Fibroblast of peridontal ligament (primary cell): Measurements from ENCODE around the gene CCS.
A peak's percentile ranks its signal among the peaks of the same experiment; 100 is the strongest.
"Not testable (repeated sequence)": the region's sequence is repeated elsewhere in the genome, so short reads cannot be mapped to it uniquely, and the experiment has no call there.

Source experiments
- DNase-seq: peaks from one replicate; pipeline ENCODE4 v3.0.0-alpha.2; 2010; ENCODE audit errors: extremely low read depth

The CCS gene

GRCh38 chr11:66591175-66591574, 1.8 kb upstream of the CCS start:
- no peak for DNase-seq

GRCh38 chr11:66593303-66593635, 284 bp downstream of the CCS start:
- DNase-seq = no peak

DNA sequence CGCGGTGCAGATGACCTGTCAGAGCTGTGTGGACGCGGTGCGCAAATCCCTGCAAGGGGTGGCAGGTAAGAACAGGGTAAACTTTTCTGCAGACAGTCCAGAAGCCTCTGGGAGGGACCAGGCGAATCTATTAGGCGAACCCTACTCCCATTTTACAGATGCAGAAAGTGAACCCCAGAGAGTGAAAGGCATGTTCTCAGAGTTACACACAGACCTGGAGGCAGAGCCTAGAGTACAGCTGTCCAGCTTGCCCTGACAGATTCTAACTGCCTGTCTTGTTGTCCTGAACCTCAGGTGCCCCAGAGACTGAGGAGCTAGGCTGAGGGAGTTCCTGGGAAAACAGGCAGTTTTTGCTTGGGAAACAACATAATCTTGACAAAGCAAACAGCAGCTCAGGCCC, 665 bp downstream of the CCS start:
- no peak for DNase-seq

DNA sequence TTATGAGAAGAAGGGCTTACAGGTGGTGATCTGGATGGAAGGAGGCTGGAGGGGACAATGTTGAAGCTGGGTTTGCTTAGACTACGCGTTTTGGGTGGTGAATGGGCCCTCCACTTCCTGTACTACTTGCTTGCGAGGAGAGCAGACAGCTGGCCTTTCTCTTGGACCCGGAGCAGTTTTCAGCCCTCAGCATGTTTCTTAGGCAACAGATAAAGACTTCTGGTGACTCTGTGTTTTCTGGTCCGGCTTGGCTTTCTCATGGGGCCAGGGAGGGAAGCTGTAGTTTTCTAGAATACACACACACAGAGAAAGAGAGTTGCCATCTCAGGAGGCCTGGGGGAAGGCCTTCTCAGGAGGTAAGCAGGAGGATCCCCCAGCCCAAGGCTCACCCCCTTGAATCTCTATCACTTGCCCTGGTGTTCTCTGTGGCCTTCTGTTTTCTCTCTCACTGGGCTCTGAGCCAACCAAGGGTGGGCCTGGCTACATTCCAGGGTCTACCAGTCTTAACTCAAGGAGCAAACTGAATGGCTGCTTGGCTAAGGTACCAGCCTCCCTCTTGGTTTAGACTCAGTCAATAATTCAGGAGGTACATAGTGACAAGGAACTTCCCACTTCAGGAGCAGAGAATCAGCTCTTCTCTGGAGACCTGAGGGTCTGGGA, 2.4 kb downstream of the CCS start:
- DNase-seq = peak; percentile 83

- no peak for DNase-seq
Observed at GRCh38 chr11:66598993-66599392, 6.0 kb downstream of the CCS start.

DNA sequence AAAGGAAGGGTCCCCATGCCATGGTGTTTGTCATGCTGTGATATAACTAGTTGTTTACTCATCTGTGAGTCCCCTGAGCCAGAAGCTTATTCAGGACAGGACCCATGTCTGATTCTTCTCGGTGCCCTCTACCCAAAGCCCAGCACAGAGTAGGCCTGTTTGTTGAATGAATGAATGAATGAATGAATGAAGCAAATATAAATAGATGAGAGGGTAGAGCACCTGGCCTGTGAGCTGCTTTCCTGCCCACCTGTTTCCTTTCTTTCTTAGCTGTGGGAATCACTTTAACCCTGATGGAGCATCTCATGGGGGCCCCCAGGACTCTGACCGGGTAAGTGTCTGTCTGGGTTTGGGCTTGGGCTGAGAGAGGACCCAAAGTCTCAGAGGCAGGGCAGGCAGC, 7.2 kb downstream of the CCS start:
- no peak for DNase-seq

DNA sequence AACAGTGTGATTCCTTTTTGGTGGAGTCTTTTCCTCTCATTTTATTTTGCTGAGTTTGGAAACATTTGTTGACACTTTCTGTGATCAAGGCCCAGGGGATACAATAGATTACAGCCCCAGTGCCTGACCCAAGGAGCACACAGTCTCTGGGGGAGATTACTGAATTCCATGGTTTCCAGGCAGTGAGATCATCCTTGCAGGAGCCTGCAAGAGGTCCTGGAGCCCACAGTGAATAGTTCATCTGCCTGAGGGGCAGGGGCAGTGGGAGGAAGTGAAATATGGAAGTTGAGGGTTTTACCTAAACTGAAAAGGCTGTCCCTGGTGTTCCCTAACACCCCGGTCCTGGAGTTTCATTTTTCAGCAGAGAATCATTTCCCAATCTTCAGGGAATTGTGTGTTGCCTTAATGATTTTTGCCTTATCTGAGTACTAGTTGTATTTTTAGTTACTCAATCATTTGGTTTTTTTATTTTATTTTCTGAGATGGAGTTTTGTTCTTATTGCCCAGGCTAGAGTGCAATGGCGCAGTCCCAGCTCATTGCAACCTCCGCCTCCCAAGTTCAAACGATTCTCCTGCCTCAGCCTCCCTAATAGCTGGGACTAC, 7.7 kb downstream of the CCS start:
- DNase-seq = peak; percentile 60

GRCh38 chr11:66603072-66603471, 10.1 kb downstream of the CCS start:
- DNase-seq = no peak

DNA sequence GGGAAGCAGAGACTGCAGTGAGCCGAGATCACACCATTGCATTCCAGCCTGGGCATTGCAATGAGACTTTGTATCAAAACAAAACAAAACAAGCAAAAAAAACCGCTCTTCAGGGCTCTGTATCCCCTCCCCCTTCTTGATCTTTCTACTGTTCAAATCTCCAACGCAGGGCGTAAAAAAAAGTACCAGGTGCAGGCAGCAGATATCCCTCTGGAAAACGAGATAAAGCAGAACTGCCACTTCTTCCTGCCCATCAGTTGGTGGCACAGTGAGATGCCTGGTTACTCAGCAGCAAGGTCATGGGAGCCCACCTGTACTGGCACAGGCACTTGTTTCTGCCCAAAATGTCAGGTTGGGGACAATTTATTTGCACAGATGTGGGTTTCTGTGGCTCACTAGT, 11.2 kb downstream of the CCS start:
- no peak for DNase-seq

- DNase-seq = not testable (repeated sequence)
Observed at GRCh38 chr11:66606608-66607007, 13.6 kb downstream of the CCS start.

DNA sequence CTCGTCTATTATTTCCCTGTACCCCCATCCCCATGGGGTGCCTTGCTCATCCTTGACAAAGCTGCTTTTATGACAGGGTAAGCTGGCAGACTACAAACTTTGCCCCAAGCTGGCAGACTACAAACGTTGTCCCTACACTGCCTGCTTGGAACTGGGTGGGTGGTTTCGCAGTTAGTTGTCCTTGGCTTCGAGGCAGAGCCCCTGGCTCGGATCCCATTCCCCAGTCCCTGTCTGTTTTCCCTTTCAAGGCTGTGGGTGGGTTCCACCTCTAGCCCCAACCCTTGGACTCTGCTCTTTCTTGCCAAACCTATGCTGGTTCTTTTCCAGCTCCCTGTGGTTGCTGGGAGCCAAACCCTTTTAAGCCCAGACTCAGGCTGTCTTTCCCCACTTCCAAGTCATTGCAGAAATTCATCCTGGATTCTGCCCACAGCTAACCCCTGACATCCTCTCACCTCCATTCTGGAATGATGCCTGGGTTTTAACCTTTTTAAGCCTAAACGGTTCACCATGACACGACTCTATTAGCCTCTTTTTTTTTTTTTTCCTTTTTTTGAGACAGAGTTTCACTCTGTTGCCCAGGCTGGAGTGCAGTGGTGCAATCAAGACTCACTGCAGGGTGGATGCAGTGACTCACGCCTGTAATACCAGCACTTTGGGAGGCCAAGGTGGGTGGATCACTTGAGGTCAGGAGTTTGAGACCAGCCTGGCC, 14.3 kb downstream of the CCS start:
- DNase-seq = peak; percentile 91

DNA sequence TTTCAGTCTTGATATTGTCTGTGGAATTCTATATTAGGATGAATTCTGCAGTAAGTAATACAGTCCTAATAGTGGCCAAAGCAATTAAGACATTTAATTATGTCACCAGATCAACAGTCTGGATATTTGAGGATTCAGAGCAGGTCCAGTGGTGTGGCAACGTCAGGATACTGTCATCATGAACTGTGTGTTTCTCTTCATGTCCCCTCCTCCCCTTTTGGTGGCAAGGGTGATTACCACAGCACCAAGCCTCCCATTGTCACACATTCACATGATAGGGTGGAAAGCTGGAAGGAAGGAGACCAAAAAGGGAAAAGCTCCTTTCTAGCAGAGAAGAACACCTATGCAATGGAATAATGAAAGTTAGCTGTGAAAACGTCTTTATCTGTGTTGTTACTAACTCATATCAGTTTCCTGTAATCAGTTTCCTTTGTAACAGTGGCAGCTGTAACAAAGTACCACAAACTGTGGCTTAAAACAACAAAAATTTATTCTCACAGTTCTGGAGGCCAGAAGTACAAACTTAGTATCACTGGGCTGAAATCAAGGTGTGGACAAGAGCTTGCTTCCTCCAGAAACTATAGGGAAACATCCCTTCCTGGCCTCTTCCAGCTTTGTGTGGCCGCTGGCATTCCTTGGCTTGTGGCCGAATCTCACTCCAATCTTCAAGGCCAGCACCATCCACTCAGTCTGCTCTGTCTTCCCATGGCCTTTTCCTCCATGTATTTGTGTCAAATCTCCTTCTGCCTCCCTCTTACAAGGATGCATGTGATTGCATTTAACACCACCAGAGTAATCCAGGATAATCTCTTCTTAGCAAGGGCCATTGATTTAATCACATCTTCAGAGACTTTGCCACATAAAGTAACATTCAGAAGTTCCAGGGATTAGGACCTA, 17.0 kb downstream of the CCS start:
- DNase-seq = no peak

DNA sequence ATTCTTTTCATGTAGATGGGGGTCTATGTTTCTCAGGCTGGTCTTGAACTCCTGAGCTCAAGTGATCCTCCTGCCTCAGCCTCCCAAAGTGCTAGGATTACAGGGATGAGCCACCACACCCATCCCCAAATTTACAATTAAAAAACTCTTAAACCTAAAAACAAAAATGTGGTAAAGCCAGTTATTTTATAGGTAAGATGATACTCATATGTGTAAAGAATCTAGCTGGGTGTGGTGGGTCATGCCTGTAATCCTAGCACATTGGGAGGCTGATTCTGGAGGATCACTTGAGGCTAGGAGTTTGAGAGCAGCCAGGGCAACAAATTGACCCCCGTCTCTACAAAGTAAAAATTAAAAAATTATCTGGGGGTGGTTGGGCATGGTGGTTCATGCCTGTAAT, 19.5 kb downstream of the CCS start:
- no peak for DNase-seq

DNA sequence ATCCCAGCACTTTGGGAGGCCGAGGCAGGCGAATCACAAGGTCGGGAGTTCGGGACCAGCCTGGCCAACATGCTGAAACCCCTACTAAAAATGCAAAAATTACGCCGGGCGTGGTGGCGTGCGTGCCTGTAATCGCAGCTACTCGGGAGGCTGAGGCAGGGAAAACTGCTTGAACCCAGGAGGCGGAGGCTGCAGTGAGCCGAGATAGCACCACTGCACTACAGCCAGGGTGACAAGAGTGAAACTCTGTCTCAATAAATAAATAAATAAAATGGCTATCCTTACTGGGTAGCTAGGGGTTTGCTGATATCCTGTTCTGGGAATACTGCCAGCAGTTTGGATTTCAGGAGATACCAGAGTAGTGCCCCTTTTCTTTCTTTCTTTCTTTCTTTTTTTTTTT, 21.1 kb downstream of the CCS start:
- DNase-seq = no peak

GRCh38 chr11:66616379-66617154, 23.6 kb downstream of the CCS start, which contains the start of gene RBM14:
Gene RBM14 (plus strand): TSS chr11:66616630. CDS start chr11:66616721, 91 bp downstream.
- peak; percentile 99 for DNase-seq

GRCh38 chr11:66617155-66617834, 24.3 kb downstream of the CCS start:
- DNase-seq = no peak

DNA sequence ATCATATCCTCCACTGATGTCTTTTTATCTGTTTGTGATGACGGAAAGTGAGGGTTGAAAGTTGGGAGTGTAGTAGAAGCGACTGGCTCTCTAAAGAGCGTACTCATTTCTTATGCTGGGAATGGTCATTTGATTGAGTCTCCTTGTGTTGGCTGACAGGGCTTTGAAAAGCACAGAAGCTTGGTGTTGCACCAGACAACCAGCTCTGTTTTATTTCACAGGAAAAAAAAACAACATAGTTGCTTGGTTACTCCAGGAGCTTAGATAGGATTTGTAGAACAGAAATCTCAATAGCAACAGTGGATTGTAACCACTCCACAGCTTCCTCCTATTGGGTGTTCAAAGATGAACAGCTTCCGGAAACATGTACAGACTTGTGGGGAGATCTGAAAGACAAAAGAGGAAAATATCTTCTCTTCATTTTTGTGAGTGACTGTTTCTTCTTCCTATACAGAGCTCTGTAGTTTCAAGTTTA, 26.1 kb downstream of the CCS start:
- DNase-seq = peak; percentile 77

- DNase-seq = no peak
Observed at GRCh38 chr11:66624450-66624849, 31.5 kb downstream of the CCS start.

DNA sequence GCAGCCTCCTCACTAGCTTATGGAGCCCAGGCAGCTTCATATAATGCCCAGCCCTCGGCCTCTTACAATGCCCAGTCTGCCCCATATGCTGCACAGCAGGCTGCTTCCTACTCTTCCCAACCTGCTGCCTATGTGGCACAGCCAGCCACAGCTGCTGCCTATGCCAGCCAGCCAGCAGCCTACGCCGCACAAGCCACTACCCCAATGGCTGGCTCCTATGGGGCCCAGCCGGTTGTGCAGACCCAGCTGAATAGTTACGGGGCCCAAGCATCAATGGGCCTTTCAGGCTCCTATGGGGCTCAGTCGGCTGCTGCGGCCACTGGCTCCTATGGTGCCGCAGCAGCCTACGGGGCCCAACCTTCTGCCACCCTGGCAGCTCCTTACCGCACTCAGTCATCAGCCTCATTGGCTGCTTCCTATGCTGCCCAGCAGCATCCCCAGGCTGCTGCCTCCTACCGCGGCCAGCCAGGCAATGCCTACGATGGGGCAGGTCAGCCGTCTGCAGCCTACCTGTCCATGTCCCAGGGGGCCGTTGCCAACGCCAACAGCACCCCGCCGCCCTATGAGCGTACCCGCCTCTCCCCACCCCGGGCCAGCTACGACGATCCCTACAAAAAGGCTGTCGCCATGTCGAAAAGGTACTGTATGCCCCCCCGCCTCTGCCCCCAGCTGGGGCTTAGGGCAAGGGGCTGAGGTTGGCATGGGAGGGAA, 32.2 kb downstream of the CCS start:
- DNase-seq = no peak

- no peak for DNase-seq
Observed at GRCh38 chr11:66625752-66626149, 32.8 kb downstream of the CCS start.
